Measurements from ENCODE around the gene C1QTNF6. TPM values are rescaled to one million over a fixed set of nuclear protein-coding genes. Genes with fewer than 3 reads are reported as not detected.

The C1QTNF6 gene
- polyA plus RNA-seq, 1 donor (not counting 4 experiments of a cell fraction or from before 2014, with no cell fraction given) = 17.1 TPM

DNA sequence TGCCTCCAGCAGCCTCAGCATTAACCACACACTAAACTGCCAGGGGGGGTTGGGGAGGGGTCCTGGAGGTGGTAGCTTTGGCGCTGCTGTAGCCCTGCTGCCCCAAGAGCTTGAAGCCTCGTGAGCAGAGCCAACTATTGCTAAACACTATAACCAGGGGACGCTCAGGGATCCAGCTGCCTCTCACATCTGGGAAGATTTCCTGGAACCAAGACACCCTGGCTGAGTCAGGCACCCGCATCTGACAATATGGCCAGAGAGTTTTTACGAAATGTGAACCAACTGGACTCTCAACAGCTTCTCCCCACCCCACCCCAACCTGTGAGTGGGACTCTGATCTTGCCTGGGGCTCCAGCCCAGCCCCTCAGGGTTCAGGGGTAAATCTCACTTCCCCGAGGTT, 14.3 kb downstream of the C1QTNF6 start:
- no peak overlapping the region for H3K27ac ChIP-seq (ENCODE audit: control insufficient read depth, insufficient read depth, low read length)
- no peaks in the 10 kb centered on the region for H3K27me3 ChIP-seq (ENCODE audit: control insufficient read depth, extremely low read depth, insufficient read depth, low read length)
- no peak for DNase-seq (ENCODE audit: low read depth, low spot score)
- no peak overlapping the region for H3K4me3 ChIP-seq (ENCODE audit: control insufficient read depth in 2 of 3, extremely low read depth in 1 of 3, insufficient read depth in 2 of 3, low read depth in 1 of 3, low read length in 3 of 3)
- no peaks in the 10 kb centered on the region for H4K20me1 ChIP-seq (ENCODE audit: control insufficient read depth, extremely low read depth, insufficient read depth, low read length)
- no peaks in the 10 kb centered on the region for H3K79me2 ChIP-seq (ENCODE audit: control insufficient read depth, insufficient read depth, low read length)
- dilution Hi-C loops (cut with MboI; ENCODE audit: extremely low pct_ligation_motif_present, low sequenced_read_pairs) = no loop called here
- no peak overlapping the region for H2AFZ ChIP-seq (ENCODE audit: control insufficient read depth, low read length)
- peaks cover 14% of the 10 kb centered on the region for H3K4me1 ChIP-seq (ENCODE audit: control insufficient read depth, extremely low read depth, insufficient read depth, low read length)
- no peaks in the 10 kb centered on the region for H3K9me3 ChIP-seq (ENCODE audit: control insufficient read depth, low read depth, low read length)
- TF ChIP-seq EZH2 (IDR thresholded peaks at IDR 0.05; ENCODE audit: low read length) = no peak
- TF ChIP-seq, protein P1, sequence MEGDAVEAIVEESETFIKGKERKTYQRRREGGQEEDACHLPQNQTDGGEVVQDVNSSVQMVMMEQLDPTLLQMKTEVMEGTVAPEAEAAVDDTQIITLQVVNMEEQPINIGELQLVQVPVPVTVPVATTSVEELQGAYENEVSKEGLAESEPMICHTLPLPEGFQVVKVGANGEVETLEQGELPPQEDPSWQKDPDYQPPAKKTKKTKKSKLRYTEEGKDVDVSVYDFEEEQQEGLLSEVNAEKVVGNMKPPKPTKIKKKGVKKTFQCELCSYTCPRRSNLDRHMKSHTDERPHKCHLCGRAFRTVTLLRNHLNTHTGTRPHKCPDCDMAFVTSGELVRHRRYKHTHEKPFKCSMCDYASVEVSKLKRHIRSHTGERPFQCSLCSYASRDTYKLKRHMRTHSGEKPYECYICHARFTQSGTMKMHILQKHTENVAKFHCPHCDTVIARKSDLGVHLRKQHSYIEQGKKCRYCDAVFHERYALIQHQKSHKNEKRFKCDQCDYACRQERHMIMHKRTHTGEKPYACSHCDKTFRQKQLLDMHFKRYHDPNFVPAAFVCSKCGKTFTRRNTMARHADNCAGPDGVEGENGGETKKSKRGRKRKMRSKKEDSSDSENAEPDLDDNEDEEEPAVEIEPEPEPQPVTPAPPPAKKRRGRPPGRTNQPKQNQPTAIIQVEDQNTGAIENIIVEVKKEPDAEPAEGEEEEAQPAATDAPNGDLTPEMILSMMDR (optimal IDR thresholded peaks at IDR 0.05 in 1 of 3, IDR thresholded peaks at IDR 0.05 in 1 of 3, conservative IDR thresholded peaks at IDR 0.05 in 1 of 3; ENCODE audit: extremely low read depth in 1 of 3, insufficient read depth in 2 of 3, low read length in 3 of 3) = no peak
- no peaks in the 10 kb centered on the region for H3K9me1 ChIP-seq (ENCODE audit: control insufficient read depth, extremely low read depth, insufficient read depth, low read length)
- no peak overlapping the region for H3K4me2 ChIP-seq (ENCODE audit: control insufficient read depth, extremely low read depth, insufficient read depth, low read depth, low read length)
- no peaks in the 10 kb centered on the region for H3K36me3 ChIP-seq (ENCODE audit: control insufficient read depth in 2 of 2, extremely low read depth in 1 of 2, insufficient read depth in 2 of 2, low read length in 2 of 2)
- H3K9ac ChIP-seq (ENCODE audit: control insufficient read depth, extremely low read depth, insufficient read depth, low read length) = no peak overlapping the region
- FAIRE-seq = no peak

- Histone ChIP-seq H3K79me2 (ENCODE audit: control insufficient read depth, insufficient read depth, low read length) (no peaks in the 10 kb centered on the region), H3K27ac (ENCODE audit: control insufficient read depth, insufficient read depth, low read length) (no peak overlapping the region), H3K4me2 (ENCODE audit: control insufficient read depth, extremely low read depth, insufficient read depth, low read depth, low read length) (no peak overlapping the region), H4K20me1 (ENCODE audit: control insufficient read depth, extremely low read depth, insufficient read depth, low read length) (no peaks in the 10 kb centered on the region), H3K27me3 (ENCODE audit: control insufficient read depth, extremely low read depth, insufficient read depth, low read length) (no peaks in the 10 kb centered on the region), H3K9me1 (ENCODE audit: control insufficient read depth, extremely low read depth, insufficient read depth, low read length) (no peaks in the 10 kb centered on the region), H3K36me3 (ENCODE audit: control insufficient read depth in 2 of 2, extremely low read depth in 1 of 2, insufficient read depth in 2 of 2, low read length in 2 of 2) (no peaks in the 10 kb centered on the region), H3K4me3 (ENCODE audit: control insufficient read depth in 2 of 3, extremely low read depth in 1 of 3, insufficient read depth in 2 of 3, low read depth in 1 of 3, low read length in 3 of 3) (no peak overlapping the region), H3K9ac (ENCODE audit: control insufficient read depth, extremely low read depth, insufficient read depth, low read length) (no peak overlapping the region), H3K4me1 (ENCODE audit: control insufficient read depth, extremely low read depth, insufficient read depth, low read length) (peaks cover 14% of the 10 kb centered on the region), H2AFZ (ENCODE audit: control insufficient read depth, low read length) (no peak overlapping the region), H3K9me3 (ENCODE audit: control insufficient read depth, low read depth, low read length) (no peaks in the 10 kb centered on the region)
- dilution Hi-C loops (cut with MboI; ENCODE audit: extremely low pct_ligation_motif_present, low sequenced_read_pairs) = no loop called here
- DNase-seq (ENCODE audit: low read depth, low spot score) (no peak), FAIRE-seq (no peak)
- TF ChIP-seq, protein P1 (optimal IDR thresholded peaks at IDR 0.05 in 1 of 3, IDR thresholded peaks at IDR 0.05 in 1 of 3, conservative IDR thresholded peaks at IDR 0.05 in 1 of 3; ENCODE audit: extremely low read depth in 1 of 3, insufficient read depth in 2 of 3, low read length in 3 of 3) = no peak
- no peak for TF ChIP-seq EZH2 (IDR thresholded peaks at IDR 0.05; ENCODE audit: low read length)
Measured at GRCh38 chr22:37172266-37173245, 15.5 kb downstream of the C1QTNF6 start.

Measured in keratinocyte (primary cell).